HCT116 (cell line): ENCODE results near the gene SLAMF1. TPM values are rescaled to one million over a fixed set of nuclear protein-coding genes. Genes with fewer than 3 reads are reported as not detected.

Experiments used
- ATAC-seq: fragments of 200-7000 bp; cut with Tn5 transposase; 2 replicates; pipeline ENCODE4 v1.9.1; 2020; ENCODE audit warnings: mild to moderate bottlenecking, moderate library complexity
- BruUV-seq: library from RNA; stranded (reverse); fragments of 400-500 nt; replicated peaks from 2 replicates; lab custom pipeline; 2021; lab: Mats Ljungman, UMichigan
- CTCF ChIA-PET: fragments of 300-600 bp; sonication (Branson Sonifier 250); formaldehyde crosslinking; loops from one replicate; lab custom pipeline; 2021; ENCODE audit warnings: antibody characterized with exemption; lab: Charles Lee
- POLR2A ChIA-PET: fragments of 300-600, 350-600 bp; sonication (Branson Sonifier 250); formaldehyde crosslinking; loops from one replicate; lab custom pipeline; 2021; ENCODE audit warnings: antibody characterized with exemption; lab: Charles Lee
- RAD21 ChIA-PET, 2 experiments: fragments of 300-600 bp; sonication (Branson Sonifier 250); formaldehyde crosslinking; loops; one replicate each; lab custom pipeline; 2023; ENCODE audit warnings: low total read pairs in 2 of 2; ENCODE audit not compliant: uncharacterized antibody in 2 of 2, unreplicated experiment in 2 of 2, low non-redundant PET in 1 of 2; lab: Charles Lee
- DNase-seq: peaks from one replicate; pipeline ENCODE4 v3.0.0-alpha.2; 2010; ENCODE audit warnings: low read depth, low spot score
- H2AFZ ChIP-seq: fragments of 200-600 bp; shearing (Covaris generic), sonication (generic); 2 replicates; pipeline ENCODE4 v1.6.1; 2017; ENCODE audit warnings: low read depth, mixed run types, mixed read lengths, antibody characterized with exemption, low read length; ENCODE audit not compliant: poor library complexity, severe bottlenecking
- H3K27ac ChIP-seq: 2 replicates; pipeline ENCODE4 v1.5.1; 2012; ENCODE audit warnings: low read depth, low read length
- H3K27me3 ChIP-seq: fragments of 200-600 bp; sonication (generic); 2 replicates; pipeline ENCODE4 v1.6.1; 2016; ENCODE audit warnings: mixed run types, low read length, mixed read lengths; ENCODE audit not compliant: insufficient read depth
- H3K36me3 ChIP-seq, 2 experiments: fragments of 200-500 bp in 1 of 2; fragments of 200-600 bp in 1 of 2; sonication (Bioruptor generic) in 1 of 2; sonication (generic) in 1 of 2; 2 replicates each; pipeline versions ENCODE4 v1.5.1 to v1.6.1; 2014 to 2016; ENCODE audit warnings: low read length in 2 of 2, inconsistent platforms in 1 of 2, mixed read lengths in 1 of 2, mixed run types in 1 of 2; ENCODE audit not compliant: insufficient read depth in 2 of 2, control insufficient read depth in 1 of 2
- H3K4me1 ChIP-seq, 2 experiments: fragments of 200-600 bp in 1 of 2; sonication (generic) in 1 of 2; 2 replicates each; pipeline versions ENCODE4 v1.5.1 to v1.6.1; 2012 to 2017; ENCODE audit warnings: low read length in 2 of 2, inconsistent platforms in 1 of 2, mild to moderate bottlenecking in 1 of 2, mixed read lengths in 1 of 2, mixed run types in 1 of 2, moderate library complexity in 1 of 2; ENCODE audit not compliant: insufficient read depth in 2 of 2, control insufficient read depth in 1 of 2
- H3K4me2 ChIP-seq: fragments of 200-600 bp; sonication (generic); 2 replicates; pipeline ENCODE4 v1.6.1; 2017; ENCODE audit warnings: mixed run types, low read length, mixed read lengths
- H3K4me3 ChIP-seq, 2 experiments: fragments of 200-600 bp in 1 of 2; sonication (generic) in 1 of 2; replicated peaks in 1 of 2; 2 replicates each; pipeline ENCODE4 v1.5.1; 2011 to 2016; ENCODE audit warnings: low read length in 2 of 2, control low read depth in 1 of 2, low read depth in 1 of 2, mild to moderate bottlenecking in 1 of 2, mixed read lengths in 1 of 2, mixed run types in 1 of 2
- H3K79me2 ChIP-seq: fragments of 200-600 bp; sonication (generic); 2 replicates; pipeline ENCODE4 v1.6.1; 2017; ENCODE audit warnings: mild to moderate bottlenecking, mixed run types, low read length, moderate library complexity, mixed read lengths; ENCODE audit not compliant: insufficient read depth
- H3K9ac ChIP-seq: fragments of 200-600 bp; sonication (generic); 2 replicates; pipeline ENCODE4 v1.6.1; 2016; ENCODE audit warnings: low read length, mixed read lengths
- H3K9me2 ChIP-seq: fragments of 200-600 bp; sonication (generic), shearing (Covaris generic); 2 replicates; pipeline ENCODE4 v1.6.1; 2017; ENCODE audit warnings: mixed run types, mild to moderate bottlenecking, moderate library complexity; ENCODE audit not compliant: insufficient read depth
- H3K9me3 ChIP-seq, 2 experiments: fragments of 200-500 bp in 1 of 2; fragments of 200-600 bp in 1 of 2; sonication (Bioruptor generic) in 1 of 2; sonication (generic) in 1 of 2; 2 replicates each; pipeline ENCODE4 v1.6.1; 2014 to 2017; ENCODE audit warnings: low read length in 2 of 2, mixed read lengths in 2 of 2, inconsistent platforms in 1 of 2, low read depth in 1 of 2, mild to moderate bottlenecking in 1 of 2, mixed run types in 1 of 2, moderate library complexity in 1 of 2; ENCODE audit not compliant: control insufficient read depth in 1 of 2, insufficient read depth in 1 of 2
- H4K20me1 ChIP-seq: fragments of 200-600 bp; sonication (generic), shearing (Covaris generic); 2 replicates; pipeline ENCODE4 v1.6.1; 2017; ENCODE audit warnings: mixed run types, mild to moderate bottlenecking, moderate library complexity; ENCODE audit not compliant: insufficient read depth
- SIN3A ChIP-seq: IDR thresholded peaks from 2 replicates; pipeline ENCODE4 v1.6.1; 2012; ENCODE audit warnings: low read depth
- SP1 ChIP-seq: IDR thresholded peaks from 2 replicates; pipeline ENCODE4 v1.6.1; 2012; ENCODE audit warnings: low read depth
- ZFX ChIP-seq: fragments of 450-650 bp; IDR thresholded peaks from 2 replicates; pipeline ENCODE4 v1.6.1; 2017
- intact Hi-C: fragments of 100-400 bp; cut with micrococcal nuclease; formaldehyde crosslinking; loops from 2 replicates; pipeline ENCODE4 v1.10.0; 2022
- total RNA-seq: library from RNA; stranded (reverse); gene quantifications from one replicate; pipeline ENCODE4 v1.2.1, GENCODE V29; 2021; ENCODE audit not compliant: unreplicated experiment
- TF ChIP-seq, protein P1 (sequence below): IDR thresholded peaks from 2 replicates; pipeline ENCODE4 v1.6.1; 2012
- TF ChIP-seq, protein P2 (sequence below): IDR thresholded peaks from 2 replicates; pipeline ENCODE4 v1.6.1; 2012; ENCODE audit warnings: low read depth

SLAMF1 gene
- total RNA-seq, 1 experiment from 2014 or later: 0.30 TPM

DNA sequence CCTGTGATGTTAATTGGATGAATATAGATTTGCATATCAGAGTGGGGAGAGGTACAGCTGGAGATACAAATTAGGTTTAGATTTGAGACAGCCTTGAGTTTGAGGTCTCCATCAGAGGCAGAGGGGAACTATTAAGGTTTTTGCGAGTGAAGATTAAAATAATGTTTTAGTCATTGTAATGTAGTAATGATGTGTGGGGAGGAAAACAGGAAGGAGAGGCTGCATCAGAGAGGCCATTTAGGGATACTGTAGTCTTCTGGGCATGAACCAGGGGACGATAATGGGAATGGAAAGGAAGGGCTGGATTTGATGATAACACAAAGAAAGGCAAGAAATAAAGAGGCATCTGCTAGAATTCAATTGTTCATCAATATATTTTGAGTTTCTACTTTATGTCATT is 77.0 kb downstream of the SLAMF1 start:
- no peak overlapping the region for H3K4me3 ChIP-seq
- CTCF ChIA-PET: no interaction called here
- H2AFZ ChIP-seq: no peak overlapping the region
- no peak overlapping the region for H3K4me2 ChIP-seq
- H3K27me3 ChIP-seq: no peaks in the 10 kb centered on the region; the same call in 1 of the 2 replicates
- TF ChIP-seq, protein P1, sequence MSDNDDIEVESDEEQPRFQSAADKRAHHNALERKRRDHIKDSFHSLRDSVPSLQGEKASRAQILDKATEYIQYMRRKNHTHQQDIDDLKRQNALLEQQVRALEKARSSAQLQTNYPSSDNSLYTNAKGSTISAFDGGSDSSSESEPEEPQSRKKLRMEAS: no peak
- TF ChIP-seq ZFX (no peak), SP1 (no peak), SIN3A (no peak)
- TF ChIP-seq, protein P2, sequence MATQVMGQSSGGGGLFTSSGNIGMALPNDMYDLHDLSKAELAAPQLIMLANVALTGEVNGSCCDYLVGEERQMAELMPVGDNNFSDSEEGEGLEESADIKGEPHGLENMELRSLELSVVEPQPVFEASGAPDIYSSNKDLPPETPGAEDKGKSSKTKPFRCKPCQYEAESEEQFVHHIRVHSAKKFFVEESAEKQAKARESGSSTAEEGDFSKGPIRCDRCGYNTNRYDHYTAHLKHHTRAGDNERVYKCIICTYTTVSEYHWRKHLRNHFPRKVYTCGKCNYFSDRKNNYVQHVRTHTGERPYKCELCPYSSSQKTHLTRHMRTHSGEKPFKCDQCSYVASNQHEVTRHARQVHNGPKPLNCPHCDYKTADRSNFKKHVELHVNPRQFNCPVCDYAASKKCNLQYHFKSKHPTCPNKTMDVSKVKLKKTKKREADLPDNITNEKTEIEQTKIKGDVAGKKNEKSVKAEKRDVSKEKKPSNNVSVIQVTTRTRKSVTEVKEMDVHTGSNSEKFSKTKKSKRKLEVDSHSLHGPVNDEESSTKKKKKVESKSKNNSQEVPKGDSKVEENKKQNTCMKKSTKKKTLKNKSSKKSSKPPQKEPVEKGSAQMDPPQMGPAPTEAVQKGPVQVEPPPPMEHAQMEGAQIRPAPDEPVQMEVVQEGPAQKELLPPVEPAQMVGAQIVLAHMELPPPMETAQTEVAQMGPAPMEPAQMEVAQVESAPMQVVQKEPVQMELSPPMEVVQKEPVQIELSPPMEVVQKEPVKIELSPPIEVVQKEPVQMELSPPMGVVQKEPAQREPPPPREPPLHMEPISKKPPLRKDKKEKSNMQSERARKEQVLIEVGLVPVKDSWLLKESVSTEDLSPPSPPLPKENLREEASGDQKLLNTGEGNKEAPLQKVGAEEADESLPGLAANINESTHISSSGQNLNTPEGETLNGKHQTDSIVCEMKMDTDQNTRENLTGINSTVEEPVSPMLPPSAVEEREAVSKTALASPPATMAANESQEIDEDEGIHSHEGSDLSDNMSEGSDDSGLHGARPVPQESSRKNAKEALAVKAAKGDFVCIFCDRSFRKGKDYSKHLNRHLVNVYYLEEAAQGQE: no peak
- POLR2A ChIA-PET: no interaction called here
- no peaks in the 10 kb centered on the region for H3K9me2 ChIP-seq
- RAD21 ChIA-PET: no interaction called here
- no TSS peak for BruUV-seq
- H3K9ac ChIP-seq: no peak overlapping the region
- DNase-seq (no peak), ATAC-seq (no peak)
- H3K4me1 ChIP-seq: no peaks in the 10 kb centered on the region
- H3K79me2 ChIP-seq: no peaks in the 10 kb centered on the region
- H4K20me1 ChIP-seq: no peaks in the 10 kb centered on the region
- no peak overlapping the region for H3K27ac ChIP-seq
- no peaks in the 10 kb centered on the region for H3K9me3 ChIP-seq
- intact Hi-C loops: no loop called here
- no peaks in the 10 kb centered on the region for H3K36me3 ChIP-seq
